Liver (tissue), 9 donors: ENCODE measurements around the gene SLC25A26. TPM values are rescaled to one million over a fixed set of nuclear protein-coding genes. Genes with fewer than 3 reads are reported as not detected.

Experiments used
- DNase-seq: peaks from one replicate; pipeline ENCODE4 v3.0.0-alpha.2; 2017; ENCODE audit warnings: low spot score
- H3K27ac ChIP-seq, 2 donors: one replicate each; pipeline ENCODE4 v1.7.0; 2013; ENCODE audit warnings: inconsistent platforms in 2 of 2, low read length in 2 of 2, control low read depth in 1 of 2, low read depth in 1 of 2, mild to moderate bottlenecking in 1 of 2
- H3K27me3 ChIP-seq, 4 donors: one replicate each; pipeline versions ENCODE4 v1.6.1 to v1.7.0; 2013; ENCODE audit warnings: low read length in 3 of 4, inconsistent platforms in 1 of 4, mild to moderate bottlenecking in 1 of 4, moderate library complexity in 1 of 4; ENCODE audit not compliant: control insufficient read depth in 4 of 4, insufficient read depth in 4 of 4
- H3K36me3 ChIP-seq, 4 donors: one replicate each; pipeline versions ENCODE4 v1.6.1 to v1.7.0; 2013; ENCODE audit warnings: low read length in 3 of 4, mild to moderate bottlenecking in 3 of 4, low read depth in 1 of 4, moderate library complexity in 1 of 4; ENCODE audit not compliant: control insufficient read depth in 4 of 4, insufficient read depth in 3 of 4
- H3K4me1 ChIP-seq, 4 donors: one replicate each; pipeline versions ENCODE4 v1.6.1 to v1.7.0; 2013; ENCODE audit warnings: low read length in 3 of 4, mild to moderate bottlenecking in 3 of 4, moderate library complexity in 1 of 4; ENCODE audit not compliant: control insufficient read depth in 4 of 4, insufficient read depth in 4 of 4
- H3K4me3 ChIP-seq, 3 donors: one replicate each; pipeline versions ENCODE4 v1.6.1 to v1.7.0; 2013; ENCODE audit warnings: low read length in 3 of 3, control low read depth in 1 of 3, low read depth in 1 of 3, mild to moderate bottlenecking in 1 of 3
- H3K9ac ChIP-seq, 2 donors: one replicate each; pipeline ENCODE4 v1.7.0; 2013; ENCODE audit warnings: low read length in 2 of 2, mild to moderate bottlenecking in 2 of 2, moderate library complexity in 2 of 2, control low read depth in 1 of 2, low read depth in 1 of 2
- H3K9me3 ChIP-seq, 4 donors: one replicate each; pipeline versions ENCODE4 v1.6.1 to v1.7.0; 2013; ENCODE audit warnings: low read length in 3 of 4; ENCODE audit not compliant: control insufficient read depth in 4 of 4
- ATF3 ChIP-seq: IDR thresholded peaks from 2 replicates; pipeline ENCODE4 v1.6.1; 2016; ENCODE audit warnings: antibody characterized with exemption
- CTCF ChIP-seq: fragments of 150-350 bp; IDR thresholded peaks from 2 replicates; pipeline ENCODE4 v1.5.1; 2017; ENCODE audit warnings: improper control_type of control experiment, low read depth, low read length; ENCODE audit not compliant: missing input control
- EGR1 ChIP-seq, 2 donors: IDR thresholded peaks; 2 replicates each; pipeline ENCODE4 v1.6.1; 2016 to 2018; ENCODE audit warnings: antibody characterized with exemption in 2 of 2, low read depth in 2 of 2
- FOXA2 ChIP-seq: IDR thresholded peaks from 2 replicates; pipeline ENCODE4 v1.6.1; 2016; ENCODE audit warnings: antibody characterized with exemption
- GABPA ChIP-seq, 2 donors: IDR thresholded peaks in 1 of 2; conservative IDR thresholded peaks in 1 of 2; 2 replicates each; pipeline ENCODE4 v1.6.1; 2016; ENCODE audit warnings: antibody characterized with exemption in 2 of 2, mild to moderate bottlenecking in 1 of 2, moderate library complexity in 1 of 2
- HNF4A ChIP-seq, 2 donors: conservative IDR thresholded peaks; 2 replicates each; pipeline ENCODE4 v1.6.1; 2016; ENCODE audit warnings: antibody characterized with exemption in 2 of 2, mild to moderate bottlenecking in 2 of 2
- HNF4G ChIP-seq: IDR thresholded peaks from 2 replicates; pipeline ENCODE4 v1.6.1; 2016; ENCODE audit warnings: antibody characterized with exemption
- JUND ChIP-seq, 2 donors: IDR thresholded peaks; 2 replicates each; pipeline ENCODE4 v1.6.1; 2016; ENCODE audit warnings: antibody characterized with exemption in 2 of 2
- MAX ChIP-seq: IDR thresholded peaks from 2 replicates; pipeline ENCODE4 v1.6.1; 2016; ENCODE audit warnings: antibody characterized with exemption
- NR2F2 ChIP-seq: IDR thresholded peaks from 2 replicates; pipeline ENCODE4 v1.6.1; 2016; ENCODE audit warnings: antibody characterized with exemption
- RAD21 ChIP-seq, 2 donors: IDR thresholded peaks; 2 replicates each; pipeline ENCODE4 v1.6.1; 2016; ENCODE audit warnings: antibody characterized with exemption in 2 of 2, mild to moderate bottlenecking in 2 of 2
- REST ChIP-seq: IDR thresholded peaks from 2 replicates; pipeline ENCODE4 v1.6.1; 2016; ENCODE audit warnings: antibody characterized with exemption, mild to moderate bottlenecking
- RXRA ChIP-seq, 2 donors: IDR thresholded peaks; 2 replicates each; pipeline ENCODE4 v1.6.1; 2017 to 2018; ENCODE audit warnings: antibody characterized with exemption in 2 of 2, mild to moderate bottlenecking in 1 of 2
- SP1 ChIP-seq: IDR thresholded peaks from 2 replicates; pipeline ENCODE4 v1.6.1; 2018; ENCODE audit warnings: antibody characterized with exemption, mild to moderate bottlenecking
- TAF1 ChIP-seq: conservative IDR thresholded peaks from 2 replicates; pipeline ENCODE4 v1.6.1; 2016; ENCODE audit warnings: antibody characterized with exemption, mild to moderate bottlenecking
- YY1 ChIP-seq: IDR thresholded peaks from 2 replicates; pipeline ENCODE4 v1.6.1; 2016; ENCODE audit warnings: antibody characterized with exemption, mild to moderate bottlenecking
- ZBTB33 ChIP-seq: IDR thresholded peaks from 2 replicates; pipeline ENCODE4 v1.6.1; 2016; ENCODE audit warnings: antibody characterized with exemption
- WGBS: extraction: QIAGEN DNeasy Blood & Tissue Kit; methylation state at CpG from one replicate; pipeline ENCODE4 v1.1.7; 2013; 5-methylcytosine and 5-hydroxymethylcytosine counted together
- polyA plus RNA-seq, 2 donors: library from polyadenylated mRNA; stranded (reverse) in 1 of 2; unstranded in 1 of 2; fragments of 200-250 nt in 1 of 2; fragments of >200 nt in 1 of 2; fragmentation: Nextera tagmentation in 1 of 2; extraction: Ambion mirVana in 1 of 2; gene quantifications; one replicate each; pipeline versions ENCODE4 v1.2.1 to v1.2.3, GENCODE V29; 2013 to 2015
- total RNA-seq, 2 donors: library from RNA; depleted of rRNA; stranded (reverse); fragments of >200 nt; gene quantifications; one replicate each; pipeline ENCODE4 v1.2.3, GENCODE V29; 2014
- donor health status: healthy.
- donor health status: healthy.
- donor health status: healthy.
- donor health status: healthy.
- donor health status: healthy.

The SLC25A26 gene
- total and polyA plus RNA-seq, 4 donors, result 9.9 to 21.6 (median 12.8) TPM

- Histone ChIP-seq H3K4me1 (peaks cover 0 to 5% (median 1%) of the 10 kb centered on the region in 4 donors), H3K27ac (no peak overlapping the region), H3K36me3 (no peaks in the 10 kb centered on the region), H3K4me3 (no peak overlapping the region), H3K9me3 (no peaks in the 10 kb centered on the region), H3K27me3 (no peaks in the 10 kb centered on the region), H3K9ac (no peak overlapping the region)
- TF ChIP-seq HNF4G (no peak), TAF1 (no peak), RXRA (IDR thresholded peaks at IDR 0.05) (no peak), HNF4A (conservative IDR thresholded peaks at IDR 0.05) (no peak), FOXA2 (no peak), JUND (IDR thresholded peaks at IDR 0.05) (no peak), YY1 (no peak), GABPA (IDR thresholded peaks at IDR 0.05 in 1 of 2, conservative IDR thresholded peaks at IDR 0.05 in 1 of 2) (no peak), MAX (no peak), NR2F2 (no peak), SP1 (no peak)
- DNase-seq, result no peak
- WGBS, result 87% methylated on average over 2 of the region's 2 CpGs
These were observed 20.0 kb upstream of the SLC25A26 start for GRCh38 chr3:66200786-66201185.

- Histone ChIP-seq H3K4me1 (peaks cover 0 to 5% (median 2%) of the 10 kb centered on the region in 4 donors), H3K36me3 (no peaks in the 10 kb centered on the region), H3K4me3 (no peak overlapping the region), H3K27me3 (no peaks in the 10 kb centered on the region), H3K9ac (no peak overlapping the region), H3K27ac (no peak overlapping the region), H3K9me3 (no peaks in the 10 kb centered on the region)
- TF ChIP-seq YY1 (no peak), JUND (IDR thresholded peaks at IDR 0.05) (no peak)
- WGBS, result 89% methylated on average over 2 of the region's 2 CpGs
- DNase-seq, result no peak
These were observed 17.5 kb upstream of the SLC25A26 start for GRCh38 chr3:66203275-66203674.

- no peak overlapping the region for H3K27ac ChIP-seq
- H3K36me3 ChIP-seq, result no peaks in the 10 kb centered on the region
- WGBS, result 88% methylated on average over 7 of the region's 7 CpGs
- DNase-seq, result no peak
- TF ChIP-seq CTCF (no peak), TAF1 (no peak), REST (no peak), GABPA (IDR thresholded peaks at IDR 0.05 in 1 of 2, conservative IDR thresholded peaks at IDR 0.05 in 1 of 2) (no peak), EGR1 (IDR thresholded peaks at IDR 0.05; ENCODE audit: low read depth in 2 of 2) (no peak), RXRA (IDR thresholded peaks at IDR 0.05) (no peak), JUND (IDR thresholded peaks at IDR 0.05) (no peak), FOXA2 (no peak), HNF4A (conservative IDR thresholded peaks at IDR 0.05) (no peak), HNF4G (no peak), ATF3 (no peak), YY1 (no peak), RAD21 (IDR thresholded peaks at IDR 0.05) (no peak), ZBTB33 (no peak), SP1 (no peak)
- H3K27me3 ChIP-seq, result no peaks in the 10 kb centered on the region
- H3K4me1 ChIP-seq, result peaks cover 0 to 5% (median 2%) of the 10 kb centered on the region in 4 donors
- no peak overlapping the region for H3K9ac ChIP-seq
- no peak overlapping the region for H3K4me3 ChIP-seq
- no peaks in the 10 kb centered on the region for H3K9me3 ChIP-seq
These were observed 14.0 kb upstream of the SLC25A26 start for GRCh38 chr3:66206806-66207205.
